Activated CD4-positive, alpha-beta T cell treated with anti-CD3 and anti-CD28 coated beads for 24 hours (primary cell): ENCODE results near the gene ZBTB18.
"Not testable (repeated sequence)": the region's sequence is repeated elsewhere in the genome, so short reads cannot be mapped to it uniquely, and the experiment has no call there.

Experiments
- DNase-seq, 2 donors: peaks; one replicate each; pipeline ENCODE4 v3.0.0-alpha.2; 2020; ENCODE audit warnings: low read depth in 2 of 2

ZBTB18 gene

DNA sequence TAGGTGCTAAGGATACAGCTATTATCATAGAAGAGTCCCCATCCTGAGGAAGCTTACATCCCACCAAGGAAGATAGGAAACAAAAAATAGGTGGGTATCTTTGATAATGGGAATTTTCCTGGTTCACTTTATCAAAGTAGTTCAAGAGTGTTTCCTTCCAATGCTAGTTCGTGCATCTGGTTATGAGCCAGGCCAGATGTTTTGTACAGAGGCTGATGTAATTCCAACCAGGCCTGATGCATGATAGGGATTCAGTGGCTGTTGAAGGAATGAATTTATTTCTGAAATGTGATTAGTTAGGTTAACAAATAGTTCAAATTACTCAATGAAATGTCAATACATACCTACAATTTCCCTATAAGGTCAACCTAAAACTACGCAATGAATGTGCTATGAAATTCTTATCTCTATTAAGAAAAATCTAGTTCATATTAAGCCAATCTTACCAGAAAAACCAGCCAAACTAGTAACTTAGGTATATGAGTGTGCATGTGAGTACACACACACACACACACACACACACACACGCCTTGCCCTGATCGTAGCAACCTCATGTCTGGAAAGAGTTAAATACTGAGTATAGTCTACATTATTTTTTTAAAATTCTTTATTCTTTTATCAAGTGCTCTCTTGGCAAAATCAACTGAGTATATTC, 9.5 kb upstream of the ZBTB18 start:
- DNase-seq, result no peak

GRCh38 chr1:244042293-244042692, 8.8 kb upstream of the ZBTB18 start:
- DNase-seq, result no peak

- DNase-seq, result no peak
These were observed 6.7 kb upstream of the ZBTB18 start for GRCh38 chr1:244044423-244044822.

- DNase-seq, result not testable (repeated sequence)
These were observed 4.8 kb upstream of the ZBTB18 start for GRCh38 chr1:244046254-244046653.

DNA sequence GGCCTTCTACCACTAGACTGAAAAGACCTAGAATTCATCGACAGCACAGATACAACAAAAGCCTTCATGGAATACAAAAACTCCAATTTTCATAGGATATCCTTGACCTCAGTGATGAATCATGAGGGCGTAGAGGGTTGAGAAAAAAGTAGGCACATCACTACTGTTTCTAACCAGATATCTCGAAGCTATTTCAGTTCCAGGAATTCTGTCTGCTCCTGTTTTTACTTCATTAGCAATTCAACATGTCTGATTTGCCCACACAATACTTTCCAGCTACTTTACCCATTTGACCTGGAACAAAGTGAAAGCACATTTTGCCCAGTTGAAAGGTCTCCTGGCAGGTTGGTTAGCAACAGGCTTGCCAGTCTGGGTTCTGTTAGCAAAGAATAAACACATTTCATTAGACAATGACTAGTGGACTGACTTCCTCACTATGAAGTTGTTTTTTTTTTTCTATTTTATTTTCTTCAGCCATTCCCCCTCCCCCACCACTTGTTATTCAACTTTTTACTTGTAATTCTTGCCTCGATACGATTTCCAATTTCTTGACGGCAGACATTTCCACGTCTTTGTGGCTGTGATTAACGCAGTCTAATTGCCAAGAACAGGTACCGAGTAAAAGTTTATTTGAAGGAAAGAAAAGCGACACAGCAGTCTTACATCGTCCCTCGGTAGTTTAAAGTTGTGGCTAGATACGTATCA, 4.0 kb upstream of the ZBTB18 start:
- DNase-seq, result no peak

- peak; percentile 21 to 33 for DNase-seq
These were observed 3.3 kb upstream of the ZBTB18 start for GRCh38 chr1:244047621-244048255.

DNA sequence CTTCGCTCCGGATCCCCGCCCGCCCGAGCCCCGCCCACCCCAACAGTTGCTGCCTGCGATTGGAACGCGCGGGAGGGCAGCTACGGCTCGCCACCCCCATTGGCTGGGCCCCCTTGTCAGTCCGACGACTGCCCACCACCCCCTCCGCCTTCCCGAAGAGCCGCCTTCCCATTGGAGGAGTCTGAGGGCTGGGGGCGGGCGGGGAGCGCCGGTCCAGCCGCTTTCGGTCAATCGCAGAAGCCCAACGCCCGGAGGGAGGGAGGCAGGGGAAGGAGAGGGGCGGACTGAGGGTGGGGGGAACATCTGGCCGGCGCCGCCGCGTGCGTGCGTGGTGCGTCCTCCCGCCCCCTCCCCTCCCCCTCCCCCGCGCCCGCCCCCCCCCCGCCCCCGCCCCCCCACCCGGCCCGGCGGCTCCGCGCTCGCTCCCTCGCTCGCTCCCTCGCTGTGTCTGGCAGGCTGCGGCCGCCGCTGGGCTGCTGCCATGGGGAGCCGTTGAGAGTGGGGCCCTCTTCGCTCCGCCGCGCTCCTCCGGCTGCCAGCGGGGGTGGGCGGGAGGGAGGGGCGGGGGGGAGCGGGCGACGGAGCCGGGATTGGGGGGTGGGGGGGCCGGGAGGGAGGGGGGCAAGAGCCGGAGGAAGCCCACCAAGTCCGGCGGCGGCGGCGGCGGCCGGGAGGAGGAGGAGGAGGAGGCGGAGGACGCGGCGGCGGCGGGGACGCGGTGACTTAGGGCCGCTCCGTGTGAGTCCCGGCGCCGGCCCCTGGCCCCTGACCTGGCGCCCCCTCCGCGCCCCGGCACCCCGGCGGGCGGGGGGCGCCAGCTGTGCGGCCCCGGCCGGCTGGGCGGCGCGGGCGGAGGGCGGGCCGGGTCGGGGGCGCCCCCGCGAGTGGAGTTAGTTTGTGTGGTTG, 2.6 kb upstream of the ZBTB18 start:
- DNase-seq, result peak; percentile 90 to 93

GRCh38 chr1:244049162-244050013, 1.7 kb upstream of the ZBTB18 start:
- peak; percentile 8 to 22 for DNase-seq

DNA sequence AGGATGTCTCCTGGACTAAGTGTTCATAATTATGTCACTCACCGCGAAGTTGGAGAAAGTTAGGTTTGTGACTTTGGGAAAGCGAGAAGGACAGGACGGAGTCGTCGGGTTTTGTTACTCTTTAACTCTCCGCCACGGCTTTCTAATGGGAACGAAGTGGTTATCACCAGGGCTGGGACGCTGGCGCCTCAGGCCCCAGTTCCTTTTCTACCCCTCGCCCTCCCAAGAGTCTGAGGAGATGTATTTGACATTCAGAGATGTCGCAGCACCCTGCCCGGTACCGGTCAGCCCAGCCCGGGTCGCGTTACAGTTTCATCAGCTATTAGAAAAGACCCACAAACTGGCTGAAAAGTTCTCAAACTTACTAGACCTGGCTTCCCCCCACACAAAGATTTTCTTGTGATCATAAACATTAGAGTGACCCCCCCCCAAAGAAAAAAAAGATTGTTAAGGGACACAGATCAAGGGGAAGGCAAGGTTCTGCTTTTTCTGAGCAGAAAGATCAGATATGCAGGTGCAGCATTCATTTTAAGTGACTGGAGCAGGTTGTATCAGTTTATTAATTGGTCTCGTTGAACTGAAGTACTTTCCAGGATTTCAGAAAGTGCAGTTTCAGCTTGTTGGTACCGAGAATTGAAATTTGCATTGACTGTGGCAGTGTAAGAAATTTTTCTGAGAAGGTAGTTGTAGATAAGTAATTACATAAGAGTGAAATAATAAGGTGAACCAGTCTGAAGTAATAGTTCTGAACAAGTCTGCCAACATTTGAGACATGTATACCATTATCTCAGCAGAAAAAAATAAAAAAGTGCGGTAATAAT, 859 bp upstream of the ZBTB18 start:
- DNase-seq, result no peak

DNA sequence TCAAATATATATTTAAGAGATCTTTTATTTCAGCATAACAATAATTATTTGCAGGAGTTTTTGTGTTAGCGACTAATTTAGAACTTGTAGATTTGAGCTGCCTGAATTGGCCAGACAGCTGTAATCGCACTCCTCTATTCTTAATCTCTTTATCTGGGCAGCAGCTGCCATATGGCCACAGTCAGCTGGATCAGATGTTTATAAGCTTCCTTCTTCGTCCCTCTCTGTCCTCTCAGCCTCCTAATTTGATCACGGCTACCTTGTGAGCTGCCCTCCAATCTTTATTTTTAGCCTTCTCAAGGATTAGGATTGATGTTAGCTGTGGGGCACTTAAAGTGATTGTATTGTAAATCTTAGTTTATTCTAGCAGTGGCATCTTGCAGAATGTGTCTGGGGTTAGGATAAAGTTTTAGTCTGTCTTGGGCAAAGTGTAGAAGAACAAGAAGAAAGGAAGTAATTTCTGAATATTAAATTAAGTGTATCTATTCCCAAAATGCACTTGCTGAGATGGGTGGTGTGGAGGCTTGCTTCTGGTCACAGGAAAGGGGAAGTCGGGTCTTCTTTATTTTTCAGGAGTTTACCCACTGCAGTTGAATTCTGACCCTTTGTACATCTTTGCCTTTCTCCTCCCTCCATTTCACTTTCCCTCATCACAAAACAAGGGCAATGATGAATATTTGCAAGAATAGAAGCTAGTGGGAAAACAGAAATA, 1.1 kb downstream of the ZBTB18 start:
- no peak for DNase-seq

GRCh38 chr1:244052728-244053312, 1.7 kb downstream of the ZBTB18 start:
- DNase-seq, result no peak

DNA sequence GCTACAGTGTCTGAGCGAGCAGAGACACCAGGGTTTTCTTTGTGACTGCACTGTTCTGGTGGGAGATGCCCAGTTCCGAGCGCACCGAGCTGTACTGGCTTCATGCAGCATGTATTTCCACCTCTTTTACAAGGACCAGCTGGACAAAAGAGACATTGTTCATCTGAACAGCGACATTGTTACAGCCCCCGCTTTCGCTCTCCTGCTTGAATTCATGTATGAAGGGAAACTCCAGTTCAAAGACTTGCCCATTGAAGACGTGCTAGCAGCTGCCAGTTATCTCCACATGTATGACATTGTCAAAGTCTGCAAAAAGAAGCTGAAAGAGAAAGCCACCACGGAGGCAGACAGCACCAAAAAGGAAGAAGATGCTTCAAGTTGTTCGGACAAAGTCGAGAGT, 2.7 kb downstream of the ZBTB18 start:
- DNase-seq, result no peak

DNA sequence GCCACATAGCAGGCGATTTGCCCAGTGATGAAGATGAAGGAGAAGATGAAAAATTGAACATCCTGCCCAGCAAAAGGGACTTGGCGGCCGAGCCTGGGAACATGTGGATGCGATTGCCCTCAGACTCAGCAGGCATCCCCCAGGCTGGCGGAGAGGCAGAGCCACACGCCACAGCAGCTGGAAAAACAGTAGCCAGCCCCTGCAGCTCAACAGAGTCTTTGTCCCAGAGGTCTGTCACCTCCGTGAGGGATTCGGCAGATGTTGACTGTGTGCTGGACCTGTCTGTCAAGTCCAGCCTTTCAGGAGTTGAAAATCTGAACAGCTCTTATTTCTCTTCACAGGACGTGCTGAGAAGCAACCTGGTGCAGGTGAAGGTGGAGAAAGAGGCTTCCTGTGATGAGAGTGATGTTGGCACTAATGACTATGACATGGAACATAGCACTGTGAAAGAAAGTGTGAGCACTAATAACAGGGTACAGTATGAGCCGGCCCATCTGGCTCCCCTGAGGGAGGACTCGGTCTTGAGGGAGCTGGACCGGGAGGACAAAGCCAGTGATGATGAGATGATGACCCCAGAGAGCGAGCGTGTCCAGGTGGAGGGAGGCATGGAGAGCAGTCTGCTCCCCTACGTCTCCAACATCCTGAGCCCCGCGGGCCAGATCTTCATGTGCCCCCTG, 3.3 kb downstream of the ZBTB18 start:
- no peak for DNase-seq

DNA sequence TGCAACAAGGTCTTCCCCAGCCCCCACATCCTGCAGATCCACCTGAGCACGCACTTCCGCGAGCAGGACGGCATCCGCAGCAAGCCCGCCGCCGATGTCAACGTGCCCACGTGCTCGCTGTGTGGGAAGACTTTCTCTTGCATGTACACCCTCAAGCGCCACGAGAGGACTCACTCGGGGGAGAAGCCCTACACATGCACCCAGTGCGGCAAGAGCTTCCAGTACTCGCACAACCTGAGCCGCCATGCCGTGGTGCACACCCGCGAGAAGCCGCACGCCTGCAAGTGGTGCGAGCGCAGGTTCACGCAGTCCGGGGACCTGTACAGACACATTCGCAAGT, 3.8 kb downstream of the ZBTB18 start:
- no peak for DNase-seq

GRCh38 chr1:244056577-244056976, 5.5 kb downstream of the ZBTB18 start:
- DNase-seq, result no peak

DNA sequence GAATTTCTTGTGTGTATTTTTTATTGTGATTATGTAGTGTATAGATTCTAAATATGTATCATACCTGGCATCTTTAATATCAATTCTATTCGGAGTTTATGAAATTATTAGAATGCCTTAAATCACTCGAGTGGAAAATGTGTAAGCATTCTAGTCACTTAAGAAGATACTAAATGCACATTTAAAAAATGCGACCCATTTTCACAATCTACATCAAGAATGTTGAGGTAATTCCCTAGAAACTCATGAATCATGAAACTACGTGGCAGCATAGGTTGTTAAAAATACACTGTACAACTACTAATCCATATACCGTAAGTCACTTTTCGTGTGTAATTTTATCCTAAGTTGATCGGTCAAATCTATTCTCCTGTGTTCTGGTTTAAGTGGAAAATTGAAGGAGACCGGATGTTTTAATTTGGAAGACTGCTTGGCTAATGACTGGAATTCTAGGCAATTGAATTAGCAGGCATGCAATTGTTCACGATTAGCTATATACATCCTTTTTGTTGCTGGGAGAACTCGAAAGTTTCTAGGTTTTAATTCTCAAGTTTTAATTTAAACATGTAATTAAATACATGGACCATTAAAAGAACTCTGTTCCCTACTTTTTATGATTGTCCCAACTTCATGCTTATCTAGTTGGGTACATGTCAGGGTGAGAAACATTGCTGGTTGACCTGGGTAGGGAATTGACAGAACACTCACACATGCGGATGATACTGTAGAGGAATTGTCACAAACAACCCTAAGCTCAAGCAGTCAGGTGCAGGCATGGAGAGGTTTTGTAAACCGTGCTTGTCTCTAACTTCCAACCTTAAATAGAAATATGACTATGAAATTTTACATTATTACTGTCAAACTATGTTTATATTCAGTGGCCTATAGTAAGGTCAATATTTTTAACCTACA, 6.6 kb downstream of the ZBTB18 start:
- DNase-seq, result no peak

- DNase-seq, result no peak
These were observed 9.0 kb downstream of the ZBTB18 start for GRCh38 chr1:244060117-244060516.

DNA sequence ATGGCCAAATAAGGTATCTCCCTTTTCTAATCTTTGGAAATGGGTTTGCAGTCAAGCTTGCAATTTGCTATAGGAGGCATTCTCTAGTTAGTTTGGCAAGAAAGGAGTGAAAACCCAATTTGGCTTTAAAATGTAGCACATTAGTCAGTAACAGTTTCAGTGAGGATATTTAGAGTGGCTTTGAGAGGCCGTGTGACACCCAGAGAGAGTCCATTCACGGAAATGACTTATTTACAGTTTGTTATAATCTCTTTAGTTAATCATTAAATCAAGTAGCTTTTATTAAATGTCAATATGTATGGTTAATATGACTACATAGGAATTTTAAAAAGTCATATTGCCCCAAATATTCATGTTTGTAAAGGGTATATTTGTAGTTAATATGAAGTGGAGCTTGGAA, 9.6 kb downstream of the ZBTB18 start:
- DNase-seq, result no peak
